PC-9 (cell line): ENCODE results near the gene PHF20. TPM values are rescaled to one million over a fixed set of nuclear protein-coding genes. Genes with fewer than 3 reads are reported as not detected.

Experiments used
- BruUV-seq: library from RNA; stranded (reverse); fragments of 400-500 nt; replicated peaks from 2 replicates; lab custom pipeline; 2021; lab: Mats Ljungman, UMichigan
- CTCF ChIA-PET: fragments of 300-600 bp; sonication (Branson Sonifier 250); formaldehyde crosslinking; loops from one replicate; lab custom pipeline; 2022; ENCODE audit warnings: antibody characterized with exemption; lab: Charles Lee
- POLR2A ChIA-PET: fragments of 300-600 bp; sonication (Branson Sonifier 250); formaldehyde crosslinking; loops from one replicate; lab custom pipeline; 2022; ENCODE audit warnings: antibody characterized with exemption; ENCODE audit not compliant: unreplicated experiment; lab: Charles Lee
- DNase-seq, 2 experiments: peaks; one replicate each; pipeline versions ENCODE4 v3.0.0 to v3.0.0-alpha.2; 2015 to 2022; ENCODE audit warnings: mixed read lengths in 1 of 2
- H2AFZ ChIP-seq: fragments of 200-600 bp; sonication (generic); 2 replicates; pipeline ENCODE4 v1.8.1; 2017; ENCODE audit warnings: antibody characterized with exemption
- H3F3A ChIP-seq: fragments of 200-600 bp; sonication (generic); 2 replicates; pipeline ENCODE4 v1.8.1; 2017; ENCODE audit warnings: antibody characterized with exemption, mild to moderate bottlenecking, low read depth; ENCODE audit not compliant: insufficient read depth
- H3K27ac ChIP-seq: fragments of 200-600 bp; sonication (generic); 2 replicates; pipeline ENCODE4 v1.6.1; 2016; ENCODE audit warnings: mixed run types
- H3K27me3 ChIP-seq: fragments of 200-600 bp; sonication (generic); 2 replicates; pipeline ENCODE4 v1.6.1; 2016; ENCODE audit warnings: low read depth, mixed run types; ENCODE audit not compliant: insufficient read depth
- H3K36me3 ChIP-seq: fragments of 200-600 bp; sonication (generic); 2 replicates; pipeline ENCODE4 v1.6.1; 2016; ENCODE audit warnings: low read depth, mixed run types
- H3K4me1 ChIP-seq: fragments of 200-600 bp; sonication (generic); replicated peaks from 2 replicates; pipeline ENCODE4 v1.6.1; 2016; ENCODE audit warnings: mixed run types; ENCODE audit not compliant: insufficient read depth
- H3K4me2 ChIP-seq: fragments of 200-600 bp; sonication (generic); 2 replicates; pipeline ENCODE4 v1.6.1; 2017; ENCODE audit warnings: mixed run types
- H3K4me3 ChIP-seq: fragments of 200-600 bp; sonication (generic); 2 replicates; pipeline ENCODE4 v1.6.1; 2016; ENCODE audit warnings: mixed run types
- H3K79me2 ChIP-seq: fragments of 200-600 bp; sonication (generic); 2 replicates; pipeline ENCODE4 v1.6.1; 2017; ENCODE audit warnings: low read depth, mixed run types
- H3K9me2 ChIP-seq: fragments of 200-600 bp; sonication (generic); 2 replicates; pipeline ENCODE4 v1.8.1; 2017; ENCODE audit warnings: mild to moderate bottlenecking; ENCODE audit not compliant: insufficient read depth
- H3K9me3 ChIP-seq: fragments of 200-600 bp; sonication (generic); 2 replicates; pipeline ENCODE4 v1.8.1; 2016; ENCODE audit warnings: low read depth; ENCODE audit not compliant: insufficient read depth
- H4K20me1 ChIP-seq: fragments of 200-600 bp; sonication (generic); 2 replicates; pipeline ENCODE4 v1.8.1; 2017; ENCODE audit not compliant: insufficient read depth
- CTCF ChIP-seq: fragments of 200-600 bp; sonication (generic); conservative IDR thresholded peaks from 2 replicates; pipeline ENCODE4 v1.6.1; 2017; ENCODE audit warnings: mixed run types, antibody characterized with exemption, mild to moderate bottlenecking, moderate library complexity
- EZH2 ChIP-seq: fragments of 200-600 bp; sonication (generic); IDR thresholded peaks from 2 replicates; pipeline ENCODE4 v1.8.0; 2017; ENCODE audit warnings: antibody characterized with exemption, low read depth
- intact Hi-C: fragments of 100-400 bp; cut with micrococcal nuclease; formaldehyde crosslinking; loops from one replicate; pipeline ENCODE4 v1.10.0; 2022; ENCODE audit not compliant: unreplicated experiment
- total RNA-seq: library from RNA; stranded (reverse); gene quantifications from 2 replicates; pipeline ENCODE4 v1.2.3, GENCODE V29; 2021

PHF20 gene
- total RNA-seq, 1 experiment from 2014 or later: 59.8 TPM

GRCh38 chr20:35941620-35942019 is 169.8 kb downstream of the PHF20 start:
- Histone ChIP-seq H3K4me3 (no peak overlapping the region), H3K9me3 (no peaks in the 10 kb centered on the region), H3F3A (no peaks in the 10 kb centered on the region), H3K27ac (no peak overlapping the region), H3K4me1 (no peaks in the 10 kb centered on the region), H3K27me3 (no peaks in the 10 kb centered on the region), H2AFZ (no peak overlapping the region), H3K4me2 (no peak overlapping the region), H4K20me1 (no peaks in the 10 kb centered on the region), H3K9me2 (no peaks in the 10 kb centered on the region), H3K36me3 (no peaks in the 10 kb centered on the region), H3K79me2 (no peaks in the 10 kb centered on the region)
- TF ChIP-seq CTCF: no peak
- TSS peak; percentile 11 for BruUV-seq
- DNase-seq: no peak
- POLR2A ChIA-PET: interaction anchor here (0.6 kb wide), 1 partner anchor 280 kb away, joined by 3 read pairs; no protein-coding TSS in a partner anchor
- CTCF ChIA-PET: no interaction called here
- intact Hi-C loops: no loop called here

GRCh38 chr20:35942243-35942642 is 170.4 kb downstream of the PHF20 start:
- Histone ChIP-seq H2AFZ (no peak overlapping the region), H3K4me2 (no peak overlapping the region), H3K9me3 (no peaks in the 10 kb centered on the region), H4K20me1 (no peaks in the 10 kb centered on the region), H3K9me2 (no peaks in the 10 kb centered on the region), H3K27me3 (no peaks in the 10 kb centered on the region), H3K27ac (no peak overlapping the region), H3K36me3 (no peaks in the 10 kb centered on the region), H3K4me3 (no peak overlapping the region), H3K4me1 (no peaks in the 10 kb centered on the region), H3K79me2 (no peaks in the 10 kb centered on the region), H3F3A (no peaks in the 10 kb centered on the region)
- peak in 1 of 2 experiments; percentile 43 for DNase-seq
- no TSS peak for BruUV-seq
- CTCF ChIA-PET: interaction anchor here (0.6 to 0.7 kb wide), 2 partner anchors 269 to 270 kb away, joined by 3 to 5 read pairs; no protein-coding TSS in a partner anchor
- TF ChIP-seq EZH2: no peak
- TF ChIP-seq CTCF: no peak
- POLR2A ChIA-PET: interaction anchor here (0.6 kb wide), 2 partner anchors 281 to 1949 kb away, joined by 3 to 5 read pairs; no protein-coding TSS in a partner anchor
- intact Hi-C loops: no loop called here

- Histone ChIP-seq H3K9me2 (no peaks in the 10 kb centered on the region), H3K4me1 (peaks cover 9% of the 10 kb centered on the region), H3K4me2 (no peak overlapping the region), H3K9me3 (no peaks in the 10 kb centered on the region), H2AFZ (no peak overlapping the region), H4K20me1 (peaks cover under 1% of the 10 kb centered on the region; the same call in 1 of the 2 replicates), H3F3A (peaks cover 20% of the 10 kb centered on the region), H3K79me2 (peaks cover 10% of the 10 kb centered on the region), H3K36me3 (no peaks in the 10 kb centered on the region), H3K27ac (no peak overlapping the region), H3K27me3 (no peaks in the 10 kb centered on the region), H3K4me3 (no peak overlapping the region)
- ChIA-PET CTCF (interaction anchor here (0.6 to 1.1 kb wide), 4 partner anchors 50 to 319 kb away, joined by 3 to 11 read pairs (median 4); partner anchors contain the start of gene RBM39), POLR2A (no interaction called here)
- intact Hi-C loops: no loop called here
- peak; percentile 53 for TF ChIP-seq CTCF
- no peak for TF ChIP-seq EZH2
- peak in 1 of 2 experiments; percentile 27 for DNase-seq
- no TSS peak for BruUV-seq
These were observed 175.7 kb downstream of the PHF20 start for GRCh38 chr20:35947489-35947888.
